B cell (primary cell): ENCODE data around the gene ITGB3. TPM values are rescaled to one million over a fixed set of nuclear protein-coding genes. Genes with fewer than 3 reads are reported as not detected.

Source experiments
- ATAC-seq: fragments of 200-7000 bp; cut with Tn5 transposase; one replicate; pipeline ENCODE4 v1.10.0; 2021; ENCODE audit warnings: low read depth, mild to moderate bottlenecking, moderate number of reproducible peaks, moderate library complexity
- CTCF ChIA-PET: fragments of 350-600 bp; sonication (Branson Sonifier 250); formaldehyde crosslinking; loops from one replicate; lab custom pipeline; 2021; ENCODE audit warnings: antibody characterized with exemption, inconsistent platforms; lab: Charles Lee
- POLR2A ChIA-PET: fragments of 350-600 bp; sonication (Branson Sonifier 250); formaldehyde crosslinking; loops from one replicate; lab custom pipeline; 2021; ENCODE audit warnings: antibody characterized with exemption; lab: Charles Lee
- DNase-seq: peaks from one replicate; pipeline ENCODE4 v3.0.0; 2013
- H2AFZ ChIP-seq: 2 replicates; pipeline ENCODE4 v1.6.1; 2012; ENCODE audit warnings: mild to moderate bottlenecking, low read depth, low read length; ENCODE audit not compliant: insufficient read depth, poor library complexity, severe bottlenecking
- H3K27ac ChIP-seq, 2 donors: 1 replicate in 1 of 2; 2 replicates in 1 of 2; pipeline ENCODE4 v1.5.1; 2012 to 2013; ENCODE audit warnings: low read length in 2 of 2, mild to moderate bottlenecking in 2 of 2, moderate library complexity in 1 of 2
- H3K27me3 ChIP-seq, 4 experiments: fragments of 200-600 bp in 1 of 4; sonication (generic) in 1 of 4; replicated peaks in 1 of 4; 1 replicate in 2 of 4; 2 replicates in 2 of 4; pipeline versions ENCODE4 v1.6.1 to v1.7.0; 2013 to 2016; ENCODE audit warnings: low read length in 3 of 4, mild to moderate bottlenecking in 2 of 4, mixed read lengths in 1 of 4, moderate library complexity in 1 of 4; ENCODE audit not compliant: insufficient read depth in 4 of 4, control insufficient read depth in 3 of 4; ENCODE audit errors: control extremely low read depth in 1 of 4
- H3K36me3 ChIP-seq, 2 experiments: replicated peaks in 1 of 2; 1 replicate in 1 of 2; 2 replicates in 1 of 2; pipeline versions ENCODE4 v1.6.1 to v1.7.1; 2013; ENCODE audit warnings: low read length in 1 of 2; ENCODE audit not compliant: insufficient read depth in 2 of 2, control insufficient read depth in 1 of 2; ENCODE audit errors: control extremely low read depth in 1 of 2, extremely low read depth in 1 of 2
- H3K4me1 ChIP-seq, 2 donors: fragments of 200-600 bp in 1 of 2; sonication (generic) in 1 of 2; 1 replicate in 1 of 2; 2 replicates in 1 of 2; pipeline versions ENCODE4 v1.5.1 to v1.6.1; 2013 to 2017; ENCODE audit warnings: low read length in 2 of 2; ENCODE audit not compliant: control insufficient read depth in 2 of 2, insufficient read depth in 2 of 2
- H3K4me2 ChIP-seq: replicated peaks from 2 replicates; pipeline ENCODE3; 2012; ENCODE audit warnings: mild to moderate bottlenecking, low read depth, low read length; ENCODE audit not compliant: poor library complexity, severe bottlenecking
- H3K4me3 ChIP-seq, 5 experiments: fragments of 200-600 bp in 1 of 5; sonication (generic) in 1 of 5; 1 replicate in 3 of 5; 2 replicates in 2 of 5; pipeline versions ENCODE4 v1.5.1 to v1.7.0; 2011 to 2016; ENCODE audit warnings: low read length in 4 of 5, mild to moderate bottlenecking in 4 of 5, low read depth in 2 of 5, control low read depth in 1 of 5, moderate library complexity in 1 of 5; ENCODE audit not compliant: insufficient read depth in 1 of 5; ENCODE audit errors: control extremely low read depth in 1 of 5, extremely low read depth in 1 of 5
- H3K79me2 ChIP-seq: fragments of 200-600 bp; sonication (generic); one replicate; pipeline ENCODE4 v1.6.0; 2016; ENCODE audit warnings: low read length; ENCODE audit not compliant: control insufficient read depth, insufficient read depth
- H3K9ac ChIP-seq: fragments of 200-600 bp; sonication (generic); 2 replicates; pipeline ENCODE4 v1.6.1; 2017; ENCODE audit warnings: mild to moderate bottlenecking, low read length, moderate library complexity
- H3K9me3 ChIP-seq, 3 donors: one replicate each; pipeline versions ENCODE4 v1.6.1 to v1.7.1; 2013; ENCODE audit warnings: low read length in 2 of 3; ENCODE audit not compliant: control insufficient read depth in 2 of 3, insufficient read depth in 1 of 3; ENCODE audit errors: control extremely low read depth in 1 of 3
- H4K20me1 ChIP-seq: 2 replicates; pipeline ENCODE4 v1.6.0; 2012; ENCODE audit warnings: mild to moderate bottlenecking, low read length; ENCODE audit not compliant: insufficient read depth, control insufficient read depth, poor library complexity, severe bottlenecking
- H3K27ac Mint-ChIP-seq: one replicate; pipeline ENCODE4 v1.8.0; 2021; ENCODE audit warnings: mixed read lengths
- H3K27me3 Mint-ChIP-seq: one replicate; pipeline ENCODE4 v1.8.0; 2021; ENCODE audit warnings: mixed read lengths
- H3K4me1 Mint-ChIP-seq: one replicate; pipeline ENCODE4 v1.8.0; 2021; ENCODE audit warnings: mixed read lengths
- H3K4me3 Mint-ChIP-seq: one replicate; pipeline ENCODE4 v1.8.0; 2021; ENCODE audit warnings: mixed read lengths
- H3K9me3 Mint-ChIP-seq: one replicate; pipeline ENCODE4 v1.8.0; 2022; ENCODE audit warnings: mixed read lengths; ENCODE audit not compliant: insufficient read depth
- EZH2 ChIP-seq: IDR thresholded peaks from 2 replicates; pipeline ENCODE4 v1.6.1; 2012; ENCODE audit warnings: borderline replicate concordance, low read depth, mild to moderate bottlenecking, moderate library complexity, low read length; ENCODE audit not compliant: insufficient read depth, poor library complexity, severe bottlenecking
- WGBS: methylation state at CpG from one replicate; pipeline ENCODE4 v1.1.5; 2013; ENCODE audit warnings: missing lambda C conversion rate; ENCODE audit not compliant: insufficient coverage; 5-methylcytosine and 5-hydroxymethylcytosine counted together
- intact Hi-C: fragments of 100-400 bp; cut with micrococcal nuclease; formaldehyde crosslinking; loops from one replicate; pipeline ENCODE4 v1.10.0; 2022
- polyA plus RNA-seq: library from polyadenylated mRNA; depleted of rRNA; stranded (reverse); fragments of >200 nt; gene quantifications from 2 replicates; pipeline ENCODE4 v1.2.3, GENCODE V29; 2012
- total RNA-seq, 2 donors: library from RNA; stranded (reverse); fragments of 120-200 nt in 1 of 2; gene quantifications; 1 replicate in 1 of 2; 2 replicates in 1 of 2; pipeline versions ENCODE4 v1.2.3 to v1.2.4, GENCODE V29; 2013 to 2022
- TF ChIP-seq, protein P1 (sequence below): fragments of 200-600 bp; IDR thresholded peaks from one replicate; pipeline ENCODE4 v1.8.0; 2022; ENCODE audit warnings: antibody characterized with exemption, mild to moderate bottlenecking

The ITGB3 gene
- total and polyA plus RNA-seq, 2 donors (not counting 1 experiment from before 2014, with no cell fraction given), result 0.07 to 11.4 TPM

DNA sequence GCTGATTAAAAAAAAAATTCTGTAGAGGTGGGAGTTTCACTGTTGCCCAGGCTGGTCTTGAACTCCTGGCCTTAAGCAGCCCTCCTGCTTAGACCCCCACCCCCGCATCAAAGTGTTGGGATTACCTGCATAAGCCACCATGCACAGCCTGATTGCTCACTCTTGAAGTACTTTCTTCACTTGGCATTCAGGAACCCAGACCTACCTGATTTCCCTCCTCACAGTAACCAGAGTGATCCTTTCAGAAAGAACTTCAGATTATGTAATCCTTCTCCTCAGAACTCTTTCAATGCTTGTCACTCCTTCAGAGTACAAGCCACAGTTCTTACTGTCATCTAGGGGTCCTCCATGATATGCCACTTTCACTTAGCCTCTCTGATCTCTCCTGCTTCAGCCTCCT is 71.5 kb downstream of the ITGB3 start:
- peaks cover 0 to 13% of the 10 kb centered on the region in 2 experiments for H3K36me3 ChIP-seq
- H3K27ac Mint-ChIP-seq, result peak overlapping the region; percentile 99
- H3K9me3 Mint-ChIP-seq, result no peaks in the 10 kb centered on the region
- no peaks in the 10 kb centered on the region for H3K79me2 ChIP-seq
- peak overlapping the region; percentile 97 to 99 for H3K27ac ChIP-seq
- peaks cover 0 to 4% (median 4%) of the 10 kb centered on the region in 3 donors for H3K9me3 ChIP-seq
- 100% methylated on average over 1 of the region's 1 CpG for WGBS
- H3K4me3 Mint-ChIP-seq, result peak overlapping the region; percentile 100
- H3K4me3 ChIP-seq, result peak overlapping the region in 4 of 5 experiments; percentile 90 to 99 (median 93)
- no peak for DNase-seq
- intact Hi-C loops, result loop anchor here (10.0 kb wide), 1 partner anchor 1130 kb away; the partner anchor contains the start of gene KANSL1
- no peaks in the 10 kb centered on the region for H3K27me3 Mint-ChIP-seq
- H3K9ac ChIP-seq, result peak overlapping the region; percentile 82
- H3K27me3 ChIP-seq, result no peaks in the 10 kb centered on the region
- H4K20me1 ChIP-seq, result no peaks in the 10 kb centered on the region
- H3K4me1 ChIP-seq, result peaks cover 11 to 15% of the 10 kb centered on the region in 2 donors
- no peak for TF ChIP-seq EZH2
- TF ChIP-seq, protein P1, sequence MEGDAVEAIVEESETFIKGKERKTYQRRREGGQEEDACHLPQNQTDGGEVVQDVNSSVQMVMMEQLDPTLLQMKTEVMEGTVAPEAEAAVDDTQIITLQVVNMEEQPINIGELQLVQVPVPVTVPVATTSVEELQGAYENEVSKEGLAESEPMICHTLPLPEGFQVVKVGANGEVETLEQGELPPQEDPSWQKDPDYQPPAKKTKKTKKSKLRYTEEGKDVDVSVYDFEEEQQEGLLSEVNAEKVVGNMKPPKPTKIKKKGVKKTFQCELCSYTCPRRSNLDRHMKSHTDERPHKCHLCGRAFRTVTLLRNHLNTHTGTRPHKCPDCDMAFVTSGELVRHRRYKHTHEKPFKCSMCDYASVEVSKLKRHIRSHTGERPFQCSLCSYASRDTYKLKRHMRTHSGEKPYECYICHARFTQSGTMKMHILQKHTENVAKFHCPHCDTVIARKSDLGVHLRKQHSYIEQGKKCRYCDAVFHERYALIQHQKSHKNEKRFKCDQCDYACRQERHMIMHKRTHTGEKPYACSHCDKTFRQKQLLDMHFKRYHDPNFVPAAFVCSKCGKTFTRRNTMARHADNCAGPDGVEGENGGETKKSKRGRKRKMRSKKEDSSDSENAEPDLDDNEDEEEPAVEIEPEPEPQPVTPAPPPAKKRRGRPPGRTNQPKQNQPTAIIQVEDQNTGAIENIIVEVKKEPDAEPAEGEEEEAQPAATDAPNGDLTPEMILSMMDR, result no peak
- H3K4me2 ChIP-seq, result peak overlapping the region; percentile 89
- peak overlapping the region; percentile 95 for H2AFZ ChIP-seq
- CTCF ChIA-PET, result interaction anchor here (1.0 to 4.9 kb wide), 3 partner anchors 10 to 118 kb away, joined by 4 to 37 read pairs (median 11); no protein-coding TSS in a partner anchor
- no peak for ATAC-seq
- POLR2A ChIA-PET, result interaction anchor here (0.6 to 2.7 kb wide), 9 partner anchors 39 to 1292 kb away, joined by 4 to 15 read pairs (median 7); partner anchors contain the start of genes CDC27 and KPNB1
- peaks cover 25% of the 10 kb centered on the region for H3K4me1 Mint-ChIP-seq

DNA sequence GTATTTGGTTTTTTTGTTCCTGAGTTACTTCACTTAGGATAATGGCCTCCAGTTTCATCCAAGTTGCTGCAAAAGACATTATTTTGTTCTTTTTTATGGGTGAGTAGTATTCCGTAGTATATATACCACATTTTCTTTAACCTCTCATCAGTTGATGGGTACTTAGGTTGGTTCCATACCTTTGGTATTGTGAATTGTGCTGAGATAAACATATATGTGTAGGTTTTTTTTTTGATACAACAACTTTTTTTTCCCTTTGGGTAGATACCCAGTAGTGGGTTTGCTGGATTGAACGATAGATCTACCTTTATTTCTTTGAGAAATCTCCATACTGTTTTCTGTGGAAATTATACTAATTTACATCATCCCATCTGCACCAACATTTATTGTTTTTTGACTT is 76.9 kb downstream of the ITGB3 start:
- Mint-ChIP-seq H3K27ac (no peak overlapping the region), H3K27me3 (no peaks in the 10 kb centered on the region), H3K9me3 (no peaks in the 10 kb centered on the region), H3K4me3 (no peak overlapping the region), H3K4me1 (peaks cover 1% of the 10 kb centered on the region)
- Histone ChIP-seq H3K79me2 (no peaks in the 10 kb centered on the region), H2AFZ (no peak overlapping the region), H3K27me3 (no peaks in the 10 kb centered on the region), H3K4me2 (no peak overlapping the region), H3K9me3 (no peaks in the 10 kb centered on the region), H3K36me3 (peaks cover 1 to 38% of the 10 kb centered on the region in 2 experiments), H3K4me3 (no peak overlapping the region), H4K20me1 (no peaks in the 10 kb centered on the region), H3K9ac (no peak overlapping the region), H3K27ac (no peak overlapping the region), H3K4me1 (peaks cover 0 to under 1% of the 10 kb centered on the region in 2 donors)
- no peak for DNase-seq
- ChIA-PET CTCF (no interaction called here), POLR2A (no interaction called here)
- no peak for ATAC-seq
- no CpG with 5 or more reads among the region's 2 CpGs for WGBS
- intact Hi-C loops, result no loop called here
- TF ChIP-seq, protein P1, result no peak
- TF ChIP-seq EZH2, result no peak
